Epithelial cell of proximal tubule (primary cell): ENCODE data around the gene DTNB. TPM values are rescaled to one million over a fixed set of nuclear protein-coding genes. Genes with fewer than 3 reads are reported as not detected.
"Not testable (repeated sequence)": the region's sequence is repeated elsewhere in the genome, so short reads cannot be mapped to it uniquely, and the experiment has no call there.

ENCODE experiments used
- DNase-seq: peaks from one replicate; pipeline ENCODE4 v3.0.0-alpha.2; 2011; ENCODE audit warnings: low read depth
- H3K4me3 ChIP-seq: 2 replicates; pipeline ENCODE4 v1.5.1; 2011; ENCODE audit warnings: low read depth, mild to moderate bottlenecking, low read length
- CTCF ChIP-seq: conservative IDR thresholded peaks from 2 replicates; pipeline ENCODE4 v1.5.1; 2012; ENCODE audit warnings: low read depth, mild to moderate bottlenecking, low read length
- total RNA-seq: library from RNA; depleted of rRNA; stranded (reverse); fragments of >200 nt; gene quantifications from 2 replicates; pipeline ENCODE4 v1.2.3, GENCODE V29; 2015

Gene DTNB
- total RNA-seq, 1 donor from 2014 or later: 4.8 TPM

GRCh38 chr2:25602333-25602723 lies 71.0 kb downstream of the DTNB start:
- no peak for DNase-seq
- H3K4me3 ChIP-seq: no peak overlapping the region
- TF ChIP-seq CTCF: no peak

- not testable (repeated sequence) for H3K4me3 ChIP-seq, DNase-seq
These were observed 71.6 kb downstream of the DTNB start for GRCh38 chr2:25601711-25602332.

GRCh38 chr2:25598911-25599310 lies 74.5 kb downstream of the DTNB start:
- no peak overlapping the region for H3K4me3 ChIP-seq
- DNase-seq: no peak
- no peak for TF ChIP-seq CTCF

GRCh38 chr2:25598332-25598731 lies 75.0 kb downstream of the DTNB start:
- DNase-seq: no peak

GRCh38 chr2:25597881-25598280 lies 75.5 kb downstream of the DTNB start:
- H3K4me3 ChIP-seq: no peak overlapping the region
- TF ChIP-seq CTCF: no peak
- no peak for DNase-seq

More at GRCh38 chr2:25598332-25598731, 75.0 kb downstream of the DTNB start:
- no peak overlapping the region for H3K4me3 ChIP-seq
- TF ChIP-seq CTCF: no peak

GRCh38 chr2:25596516-25597244 lies 76.7 kb downstream of the DTNB start:
- DNase-seq: no peak
- TF ChIP-seq CTCF: no peak
- H3K4me3 ChIP-seq: no peak overlapping the region

- DNase-seq: no peak
- TF ChIP-seq CTCF: no peak
- no peak overlapping the region for H3K4me3 ChIP-seq
These were observed 78.0 kb downstream of the DTNB start for GRCh38 chr2:25595393-25595792.
